Mesenchymal stem cell (in vitro differentiated cells and primary cell): ENCODE measurements around the gene IFFO2.
A peak's percentile ranks its signal among the peaks of the same experiment; 100 is the strongest.

Source experiments
- DNase-seq: peaks from one replicate; pipeline ENCODE4 v3.0.0-alpha.2; 2013
- H2AFZ ChIP-seq: one replicate; pipeline ENCODE4 v1.6.1; 2013; ENCODE audit warnings: low read depth, mild to moderate bottlenecking, control low read depth, inconsistent platforms, low read length, moderate library complexity
- H2AK5ac ChIP-seq: 2 replicates; pipeline ENCODE4 v1.6.1; 2013; ENCODE audit warnings: low read length, moderate library complexity, mild to moderate bottlenecking, inconsistent platforms; ENCODE audit not compliant: severe bottlenecking
- H2BK120ac ChIP-seq: one replicate; pipeline ENCODE4 v1.6.1; 2013; ENCODE audit warnings: low read depth, mild to moderate bottlenecking, inconsistent platforms, low read length, moderate library complexity
- H2BK12ac ChIP-seq, 2 experiments: one replicate each; pipeline ENCODE4 v1.6.1; 2013; ENCODE audit warnings: inconsistent platforms in 2 of 2, low read length in 2 of 2, mild to moderate bottlenecking in 2 of 2, moderate library complexity in 2 of 2, control low read depth in 1 of 2
- H2BK15ac ChIP-seq: one replicate; pipeline ENCODE4 v1.6.1; 2013; ENCODE audit warnings: mild to moderate bottlenecking, low read depth, inconsistent platforms; ENCODE audit not compliant: poor library complexity, severe bottlenecking
- H2BK5ac ChIP-seq: 2 replicates; pipeline ENCODE4 v1.6.1; 2013; ENCODE audit warnings: low read depth, mild to moderate bottlenecking, low read length, control low read depth, inconsistent platforms; ENCODE audit not compliant: poor library complexity, severe bottlenecking
- H3K14ac ChIP-seq, 2 experiments: one replicate each; pipeline ENCODE4 v1.6.1; 2013; ENCODE audit warnings: inconsistent platforms in 2 of 2, low read length in 2 of 2, control low read depth in 1 of 2, mild to moderate bottlenecking in 1 of 2, moderate library complexity in 1 of 2
- H3K18ac ChIP-seq, 2 experiments: one replicate each; pipeline ENCODE4 v1.6.1; 2013; ENCODE audit warnings: inconsistent platforms in 2 of 2, low read length in 2 of 2, control low read depth in 1 of 2, low read depth in 1 of 2, mild to moderate bottlenecking in 1 of 2
- H3K23ac ChIP-seq, 2 experiments: one replicate each; pipeline ENCODE4 v1.6.1; 2013; ENCODE audit warnings: inconsistent platforms in 2 of 2, low read length in 2 of 2, mild to moderate bottlenecking in 2 of 2, moderate library complexity in 2 of 2, control low read depth in 1 of 2
- H3K27ac ChIP-seq: 2 replicates; pipeline ENCODE4 v1.5.1; 2013; ENCODE audit warnings: mild to moderate bottlenecking, moderate library complexity, low read length, control low read depth, inconsistent platforms; ENCODE audit not compliant: poor library complexity, severe bottlenecking
- H3K27me3 ChIP-seq, 2 experiments: 2 replicates each; pipeline versions ENCODE4 v1.6.1 to v1.7.0; 2013; ENCODE audit warnings: low read length in 2 of 2, mild to moderate bottlenecking in 2 of 2, moderate library complexity in 2 of 2, control low read depth in 1 of 2, inconsistent platforms in 1 of 2; ENCODE audit not compliant: control insufficient read depth in 1 of 2, insufficient read depth in 1 of 2
- H3K36me3 ChIP-seq, 2 experiments: 2 replicates each; pipeline versions ENCODE4 v1.6.1 to v1.7.0; 2013; ENCODE audit warnings: low read length in 2 of 2, control low read depth in 1 of 2, inconsistent platforms in 1 of 2, low read depth in 1 of 2, mild to moderate bottlenecking in 1 of 2; ENCODE audit not compliant: insufficient read depth in 2 of 2, control insufficient read depth in 1 of 2
- H3K4ac ChIP-seq, 2 experiments: one replicate each; pipeline ENCODE4 v1.6.1; 2013; ENCODE audit warnings: inconsistent platforms in 2 of 2, low read length in 2 of 2, mild to moderate bottlenecking in 2 of 2, moderate library complexity in 2 of 2, control low read depth in 1 of 2, low read depth in 1 of 2
- H3K4me1 ChIP-seq: 2 replicates; pipeline ENCODE4 v1.6.1; 2013; ENCODE audit warnings: low read depth, low read length, control low read depth; ENCODE audit not compliant: control insufficient read depth, insufficient read depth
- H3K4me2 ChIP-seq: 2 replicates; pipeline ENCODE4 v1.6.1; 2013; ENCODE audit warnings: low read length, mild to moderate bottlenecking, inconsistent platforms; ENCODE audit not compliant: poor library complexity, severe bottlenecking
- H3K4me3 ChIP-seq, 2 experiments: 2 replicates each; pipeline versions ENCODE4 v1.5.1 to v1.7.0; 2013; ENCODE audit warnings: low read length in 2 of 2, mild to moderate bottlenecking in 2 of 2, control low read depth in 1 of 2, low read depth in 1 of 2; ENCODE audit not compliant: insufficient read depth in 1 of 2
- H3K79me1 ChIP-seq: replicated peaks from 2 replicates; pipeline ENCODE4 v1.6.1; 2013; ENCODE audit warnings: mild to moderate bottlenecking, control low read depth, low read length, inconsistent platforms; ENCODE audit not compliant: poor library complexity, severe bottlenecking
- H3K9ac ChIP-seq: 2 replicates; pipeline ENCODE4 v1.7.0; 2013; ENCODE audit warnings: mild to moderate bottlenecking, low read length, moderate library complexity
- H3K9me3 ChIP-seq: 2 replicates; pipeline ENCODE4 v1.7.0; 2013; ENCODE audit warnings: mild to moderate bottlenecking, low read length; ENCODE audit not compliant: control insufficient read depth
- H4K8ac ChIP-seq: one replicate; pipeline ENCODE4 v1.6.1; 2013; ENCODE audit warnings: inconsistent platforms, mild to moderate bottlenecking, low read length, moderate library complexity
- H4K91ac ChIP-seq: one replicate; pipeline ENCODE4 v1.6.1; 2013; ENCODE audit warnings: mild to moderate bottlenecking, low read length, inconsistent platforms
- WGBS: methylation state at CpG from one replicate; pipeline ENCODE4 v1.1.7; 2013; ENCODE audit warnings: mixed read lengths; 5-methylcytosine and 5-hydroxymethylcytosine counted together

The IFFO2 gene

GRCh38 chr1:18886003-18886335 lies 70.5 kb downstream of the IFFO2 start:
- Histone ChIP-seq H3K9me3 (no peaks in the 10 kb centered on the region), H2AK5ac (peak overlapping the region; percentile 7), H3K23ac (no peak overlapping the region), H3K14ac (peak overlapping the region in 1 of 2 experiments; percentile 53), H3K4me1 (peaks cover 14% of the 10 kb centered on the region), H2AFZ (no peak overlapping the region), H3K79me1 (no peaks in the 10 kb centered on the region), H4K8ac (no peak overlapping the region), H3K27ac (no peak overlapping the region), H3K4me3 (no peak overlapping the region), H3K4me2 (no peak overlapping the region), H2BK120ac (no peak overlapping the region), H2BK12ac (no peak overlapping the region), H2BK15ac (no peak overlapping the region), H3K4ac (no peak overlapping the region), H3K9ac (no peak overlapping the region), H3K18ac (no peak overlapping the region), H3K27me3 (no peaks in the 10 kb centered on the region), H4K91ac (peak overlapping the region; percentile 10), H2BK5ac (no peak overlapping the region), H3K36me3 (peaks cover 6 to 53% of the 10 kb centered on the region in 2 experiments)
- WGBS: 88% methylated on average over 1 of the region's 1 CpG
- DNase-seq: peak; percentile 13

- H2AK5ac ChIP-seq: no peak overlapping the region
- H4K91ac ChIP-seq: no peak overlapping the region
- H3K4me3 ChIP-seq: no peak overlapping the region
- 91% methylated on average over 15 of the region's 17 CpGs for WGBS
- no peak overlapping the region for H3K4me2 ChIP-seq
- no peak overlapping the region for H2BK15ac ChIP-seq
- no peak overlapping the region for H4K8ac ChIP-seq
- no peak overlapping the region for H3K4ac ChIP-seq
- no peak overlapping the region for H3K9ac ChIP-seq
- H3K18ac ChIP-seq: no peak overlapping the region
- peaks cover 6 to 54% of the 10 kb centered on the region in 2 experiments for H3K36me3 ChIP-seq
- no peak overlapping the region for H2AFZ ChIP-seq
- no peak overlapping the region for H2BK12ac ChIP-seq
- no peak overlapping the region for H3K14ac ChIP-seq
- H3K27ac ChIP-seq: no peak overlapping the region
- H2BK5ac ChIP-seq: no peak overlapping the region
- no peaks in the 10 kb centered on the region for H3K79me1 ChIP-seq
- no peak overlapping the region for H3K23ac ChIP-seq
- H3K27me3 ChIP-seq: no peaks in the 10 kb centered on the region
- no peaks in the 10 kb centered on the region for H3K9me3 ChIP-seq
- no peak for DNase-seq
- peaks cover 10% of the 10 kb centered on the region for H3K4me1 ChIP-seq
- H2BK120ac ChIP-seq: no peak overlapping the region
Measured at GRCh38 chr1:18885311-18886002, 71.0 kb downstream of the IFFO2 start.

GRCh38 chr1:18884727-18885126 lies 71.7 kb downstream of the IFFO2 start:
- no peak overlapping the region for H3K4me2 ChIP-seq
- no peak overlapping the region for H4K91ac ChIP-seq
- H2BK5ac ChIP-seq: no peak overlapping the region
- H3K36me3 ChIP-seq: peaks cover 6 to 54% of the 10 kb centered on the region in 2 experiments
- no peak overlapping the region for H3K23ac ChIP-seq
- WGBS: 84% methylated on average over 6 of the region's 6 CpGs
- no peak overlapping the region for H3K14ac ChIP-seq
- H3K9me3 ChIP-seq: no peaks in the 10 kb centered on the region
- no peak overlapping the region for H3K18ac ChIP-seq
- no peak overlapping the region for H2BK12ac ChIP-seq
- no peak overlapping the region for H2AFZ ChIP-seq
- no peak overlapping the region for H2BK120ac ChIP-seq
- H3K4me3 ChIP-seq: no peak overlapping the region
- no peak overlapping the region for H2BK15ac ChIP-seq
- no peaks in the 10 kb centered on the region for H3K79me1 ChIP-seq
- H3K4ac ChIP-seq: no peak overlapping the region
- no peak overlapping the region for H2AK5ac ChIP-seq
- H4K8ac ChIP-seq: no peak overlapping the region
- no peaks in the 10 kb centered on the region for H3K27me3 ChIP-seq
- no peak overlapping the region for H3K27ac ChIP-seq
- H3K4me1 ChIP-seq: peaks cover 12% of the 10 kb centered on the region
- H3K9ac ChIP-seq: no peak overlapping the region
- DNase-seq: no peak

GRCh38 chr1:18884419-18884717 lies 72.1 kb downstream of the IFFO2 start:
- Histone ChIP-seq H3K4ac (no peak overlapping the region), H3K4me2 (no peak overlapping the region), H3K14ac (no peak overlapping the region), H3K79me1 (no peaks in the 10 kb centered on the region), H3K23ac (no peak overlapping the region), H3K18ac (no peak overlapping the region), H3K9me3 (no peaks in the 10 kb centered on the region), H4K91ac (no peak overlapping the region), H3K27ac (no peak overlapping the region), H4K8ac (no peak overlapping the region), H3K4me1 (peaks cover 12% of the 10 kb centered on the region), H2BK5ac (no peak overlapping the region), H2BK120ac (no peak overlapping the region), H2AK5ac (no peak overlapping the region), H3K27me3 (no peaks in the 10 kb centered on the region), H2BK12ac (no peak overlapping the region), H3K9ac (no peak overlapping the region), H3K4me3 (no peak overlapping the region), H2BK15ac (no peak overlapping the region), H2AFZ (no peak overlapping the region), H3K36me3 (peaks cover 6 to 54% of the 10 kb centered on the region in 2 experiments)
- no peak for DNase-seq
- WGBS: 69% methylated on average over 4 of the region's 4 CpGs
